Bronchial epithelial cell (primary cell): Measurements from ENCODE around the gene NEU1. TPM values are rescaled to one million over a fixed set of nuclear protein-coding genes. Genes with fewer than 3 reads are reported as not detected.
"Not testable (repeated sequence)": the region's sequence is repeated elsewhere in the genome, so short reads cannot be mapped to it uniquely, and the experiment has no call there.

Source experiments
- DNase-seq: peaks from one replicate; pipeline ENCODE4 v3.0.0-alpha.2; 2010; ENCODE audit warnings: low read depth
- FAIRE-seq: peaks from 2 replicates; lab custom pipeline; 2011; peaks lifted over from hg19 to GRCh38; lab: Jason Lieb, UNC
- H3K27me3 ChIP-seq: 2 replicates; pipeline ENCODE4 v1.5.1; 2011; ENCODE audit warnings: low read length; ENCODE audit not compliant: control insufficient read depth, insufficient read depth
- H3K36me3 ChIP-seq: 2 replicates; pipeline ENCODE4 v1.5.1; 2011; ENCODE audit warnings: low read length; ENCODE audit not compliant: control insufficient read depth, insufficient read depth
- H3K4me3 ChIP-seq: 2 replicates; pipeline ENCODE4 v1.5.1; 2011; ENCODE audit warnings: mild to moderate bottlenecking, low read depth, low read length, control low read depth
- total RNA-seq: library from RNA; depleted of rRNA; stranded (reverse); fragments of >200 nt; gene quantifications from 2 replicates; pipeline ENCODE4 v1.2.1, GENCODE V29; 2014
- TF ChIP-seq, protein P1 (sequence below): IDR thresholded peaks from 2 replicates; pipeline ENCODE4 v1.5.1; 2011; ENCODE audit warnings: mild to moderate bottlenecking, moderate library complexity, low read length, control low read depth, inconsistent platforms; ENCODE audit not compliant: insufficient read depth, severe bottlenecking

The NEU1 gene
- total RNA-seq, 1 donor from 2014 or later: 70.3 TPM

DNA sequence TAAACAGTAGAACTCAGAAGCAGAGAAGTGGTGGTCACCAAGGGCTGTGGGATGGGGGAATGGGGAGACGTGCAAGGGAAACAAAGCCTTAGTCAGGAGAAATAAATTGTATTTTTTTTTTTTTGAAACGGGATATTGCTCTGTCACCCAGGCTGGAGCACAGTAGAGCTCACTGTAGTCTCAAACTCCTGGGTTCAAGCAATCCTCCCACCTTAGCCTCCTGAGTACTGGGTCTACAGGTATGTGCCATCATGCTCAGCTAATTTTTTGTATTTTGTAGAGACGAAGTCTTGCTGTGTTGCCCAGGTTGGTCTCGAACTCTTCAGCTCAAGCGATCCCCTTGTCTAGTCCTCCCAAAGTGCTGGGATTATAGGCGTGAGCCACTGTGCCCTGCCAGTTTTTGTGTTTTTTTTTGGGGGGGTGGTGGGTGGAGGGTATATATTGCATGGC lies 31.7 kb downstream of the NEU1 start:
- H3K27me3 ChIP-seq: no peaks in the 10 kb centered on the region
- TF ChIP-seq, protein P1, sequence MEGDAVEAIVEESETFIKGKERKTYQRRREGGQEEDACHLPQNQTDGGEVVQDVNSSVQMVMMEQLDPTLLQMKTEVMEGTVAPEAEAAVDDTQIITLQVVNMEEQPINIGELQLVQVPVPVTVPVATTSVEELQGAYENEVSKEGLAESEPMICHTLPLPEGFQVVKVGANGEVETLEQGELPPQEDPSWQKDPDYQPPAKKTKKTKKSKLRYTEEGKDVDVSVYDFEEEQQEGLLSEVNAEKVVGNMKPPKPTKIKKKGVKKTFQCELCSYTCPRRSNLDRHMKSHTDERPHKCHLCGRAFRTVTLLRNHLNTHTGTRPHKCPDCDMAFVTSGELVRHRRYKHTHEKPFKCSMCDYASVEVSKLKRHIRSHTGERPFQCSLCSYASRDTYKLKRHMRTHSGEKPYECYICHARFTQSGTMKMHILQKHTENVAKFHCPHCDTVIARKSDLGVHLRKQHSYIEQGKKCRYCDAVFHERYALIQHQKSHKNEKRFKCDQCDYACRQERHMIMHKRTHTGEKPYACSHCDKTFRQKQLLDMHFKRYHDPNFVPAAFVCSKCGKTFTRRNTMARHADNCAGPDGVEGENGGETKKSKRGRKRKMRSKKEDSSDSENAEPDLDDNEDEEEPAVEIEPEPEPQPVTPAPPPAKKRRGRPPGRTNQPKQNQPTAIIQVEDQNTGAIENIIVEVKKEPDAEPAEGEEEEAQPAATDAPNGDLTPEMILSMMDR: no peak
- FAIRE-seq (no peak), DNase-seq (no peak)
- peak overlapping the region; percentile 86 for H3K4me3 ChIP-seq
- no peaks in the 10 kb centered on the region for H3K36me3 ChIP-seq

DNA sequence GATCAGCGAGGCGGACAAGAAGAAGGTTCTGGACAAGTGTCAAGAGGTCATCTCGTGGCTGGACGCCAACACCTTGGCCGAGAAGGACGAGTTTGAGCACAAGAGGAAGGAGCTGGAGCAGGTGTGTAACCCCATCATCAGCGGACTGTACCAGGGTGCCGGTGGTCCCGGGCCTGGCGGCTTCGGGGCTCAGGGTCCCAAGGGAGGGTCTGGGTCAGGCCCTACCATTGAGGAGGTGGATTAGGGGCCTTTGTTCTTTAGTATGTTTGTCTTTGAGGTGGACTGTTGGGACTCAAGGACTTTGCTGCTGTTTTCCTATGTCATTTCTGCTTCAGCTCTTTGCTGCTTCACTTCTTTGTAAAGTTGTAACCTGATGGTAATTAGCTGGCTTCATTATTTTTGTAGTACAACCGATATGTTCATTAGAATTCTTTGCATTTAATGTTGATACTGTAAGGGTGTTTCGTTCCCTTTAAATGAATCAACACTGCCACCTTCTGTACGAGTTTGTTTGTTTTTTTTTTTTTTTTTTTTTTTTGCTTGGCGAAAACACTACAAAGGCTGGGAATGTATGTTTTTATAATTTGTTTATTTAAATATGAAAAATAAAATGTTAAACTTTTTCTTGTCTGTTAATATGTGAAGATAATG lies 32.9 kb downstream of the NEU1 start:
- H3K36me3 ChIP-seq: no peaks in the 10 kb centered on the region
- DNase-seq (peak; percentile 65), FAIRE-seq (no peak)
- H3K4me3 ChIP-seq: peak overlapping the region; percentile 86
- TF ChIP-seq, protein P1: peak; percentile 10
- no peaks in the 10 kb centered on the region for H3K27me3 ChIP-seq

DNA sequence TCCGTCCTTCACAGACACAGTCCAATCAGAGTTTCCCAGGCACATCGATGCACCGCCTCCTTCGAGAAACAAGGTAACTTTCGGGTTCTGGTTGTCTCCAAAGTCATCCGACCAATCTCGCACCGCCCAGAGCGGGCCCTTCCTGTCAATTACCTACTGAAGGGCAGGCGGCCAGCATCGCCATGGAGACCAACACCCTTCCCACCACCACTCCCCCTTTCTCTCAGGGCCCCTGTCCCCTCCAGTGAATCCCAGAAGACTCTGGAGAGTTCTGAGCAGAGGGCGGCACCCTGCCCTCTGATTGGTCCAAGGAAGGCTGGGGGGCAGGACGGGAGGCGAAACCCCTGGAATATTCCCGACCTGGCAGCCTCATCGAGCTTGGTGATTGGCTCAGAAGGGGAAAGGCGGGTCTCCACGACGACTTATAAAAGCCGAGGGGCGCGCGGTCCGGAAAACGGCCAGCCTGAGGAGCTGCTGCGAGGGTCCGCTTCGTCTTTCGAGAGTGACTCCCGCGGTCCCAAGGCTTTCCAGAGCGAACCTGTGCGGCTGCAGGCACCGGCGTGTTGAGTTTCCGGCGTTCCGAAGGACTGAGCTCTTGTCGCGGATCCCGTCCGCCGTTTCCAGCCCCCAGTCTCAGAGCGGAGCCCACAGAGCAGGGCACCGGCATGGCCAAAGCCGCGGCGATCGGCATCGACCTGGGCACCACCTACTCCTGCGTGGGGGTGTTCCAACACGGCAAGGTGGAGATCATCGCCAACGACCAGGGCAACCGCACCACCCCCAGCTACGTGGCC lies 35.1 kb downstream of the NEU1 start, which contains the start of gene HSPA1B:
Gene HSPA1B (plus strand): TSS at position 453 of the 794 bp plus-strand sequence. CDS start 213 bp downstream, at position 666.
- peak; percentile 99 for DNase-seq
- FAIRE-seq: no peak
- Histone ChIP-seq H3K27me3 (no peaks in the 10 kb centered on the region), H3K4me3 (peak within 1 kb of the TSS; percentile 83), H3K36me3 (no peaks in the 10 kb centered on the region)
- TF ChIP-seq, protein P1: no peak

DNA sequence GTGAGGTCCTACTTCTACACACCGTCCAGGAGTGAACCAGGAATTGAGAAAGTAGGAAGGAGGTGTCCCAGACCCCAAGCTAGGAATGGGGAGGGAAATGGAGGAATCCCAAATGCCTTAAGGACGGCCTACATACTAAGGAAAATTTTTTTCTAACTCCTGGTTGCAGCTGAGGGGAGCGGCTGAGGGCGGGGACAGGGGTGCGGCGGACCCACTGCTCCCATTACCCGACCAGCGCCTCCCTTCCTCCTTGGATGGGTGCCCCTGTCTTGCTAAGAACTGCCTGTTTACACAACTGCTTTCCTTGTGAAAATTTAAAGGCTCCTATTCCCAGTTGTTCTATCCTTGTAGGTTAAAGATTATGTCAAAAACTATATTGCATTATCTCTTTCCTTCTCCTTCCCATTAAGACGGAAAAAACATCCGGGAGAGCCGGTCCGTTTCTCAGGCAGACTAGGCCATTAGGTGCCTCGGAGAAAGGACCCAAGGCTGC lies 35.8 kb downstream of the NEU1 start:
- TF ChIP-seq, protein P1: no peak
- no peak for DNase-seq
- Histone ChIP-seq H3K27me3 (no peaks in the 10 kb centered on the region), H3K36me3 (no peaks in the 10 kb centered on the region), H3K4me3 (peak overlapping the region; percentile 34)
- no peak for FAIRE-seq

DNA sequence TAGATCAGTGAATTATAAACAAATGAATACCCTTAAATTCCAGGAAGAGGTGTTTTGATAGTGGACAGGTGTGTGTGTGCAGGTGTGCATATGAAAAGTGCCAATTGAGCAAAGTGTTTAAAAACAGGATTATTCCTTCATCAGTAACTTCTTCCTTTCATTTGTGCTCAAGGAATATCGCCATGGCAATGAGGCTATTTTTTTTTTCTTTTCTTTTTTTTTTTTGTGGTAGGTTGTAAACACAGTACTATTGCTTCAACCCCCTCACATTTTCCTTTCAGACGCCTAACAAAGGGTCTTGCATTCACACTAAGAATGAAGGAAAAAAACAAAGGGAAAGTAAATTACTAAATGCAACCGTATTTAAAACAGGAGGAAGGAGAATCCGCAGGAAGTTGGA lies 37.1 kb downstream of the NEU1 start:
- no peak overlapping the region for H3K4me3 ChIP-seq
- no peak for FAIRE-seq

DNA sequence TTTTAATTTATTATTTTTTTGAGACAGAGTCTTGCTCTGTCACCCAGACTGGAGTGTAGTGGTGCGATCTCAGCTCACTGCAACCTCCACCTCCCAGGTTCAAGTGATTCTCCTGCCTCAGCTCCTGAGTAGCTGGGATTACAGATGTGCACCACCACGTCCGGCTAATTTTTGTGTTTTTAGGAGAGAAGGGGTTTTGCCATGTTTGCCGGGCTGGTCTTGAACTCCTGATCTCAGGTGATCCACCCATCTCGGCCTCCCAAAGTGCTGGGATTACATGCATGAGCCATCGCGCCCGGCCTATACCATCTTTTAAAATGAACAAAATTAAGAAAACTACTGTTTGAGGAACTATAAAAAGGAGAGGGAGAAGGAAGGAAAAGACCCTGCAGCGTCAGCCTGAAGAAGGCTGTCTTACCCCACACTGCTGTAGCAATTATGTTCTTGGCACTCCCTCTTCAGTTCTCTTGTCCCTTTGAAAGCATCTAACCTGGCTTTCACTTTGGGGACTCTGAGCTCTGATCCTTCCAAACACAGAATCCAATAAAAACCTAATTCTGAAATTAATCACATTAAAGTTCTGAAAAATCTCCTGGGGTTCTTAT lies 38.9 kb downstream of the NEU1 start:
- H3K27me3 ChIP-seq, FAIRE-seq, DNase-seq, H3K36me3 ChIP-seq, H3K4me3 ChIP-seq: not testable (repeated sequence)

More for the DNA sequence above, 37.1 kb downstream of the NEU1 start:
- TF ChIP-seq, protein P1: no peak
- no peak for DNase-seq
- Histone ChIP-seq H3K36me3 (no peaks in the 10 kb centered on the region), H3K27me3 (no peaks in the 10 kb centered on the region)
